HG02840 (cell line): ENCODE measurements around the gene NBPF1.
"Not testable (repeated sequence)": the region's sequence is repeated elsewhere in the genome, so short reads cannot be mapped to it uniquely, and the experiment has no call there.

Experiments used
- ATAC-seq: cut with Tn5 transposase; IDR thresholded peaks from one replicate; pipeline ENCODE4 v1.9.1; 2021; ENCODE audit warnings: mild to moderate bottlenecking, moderate library complexity, moderate number of reproducible peaks; ENCODE audit not compliant: unreplicated experiment, low FRiP score

The NBPF1 gene

DNA sequence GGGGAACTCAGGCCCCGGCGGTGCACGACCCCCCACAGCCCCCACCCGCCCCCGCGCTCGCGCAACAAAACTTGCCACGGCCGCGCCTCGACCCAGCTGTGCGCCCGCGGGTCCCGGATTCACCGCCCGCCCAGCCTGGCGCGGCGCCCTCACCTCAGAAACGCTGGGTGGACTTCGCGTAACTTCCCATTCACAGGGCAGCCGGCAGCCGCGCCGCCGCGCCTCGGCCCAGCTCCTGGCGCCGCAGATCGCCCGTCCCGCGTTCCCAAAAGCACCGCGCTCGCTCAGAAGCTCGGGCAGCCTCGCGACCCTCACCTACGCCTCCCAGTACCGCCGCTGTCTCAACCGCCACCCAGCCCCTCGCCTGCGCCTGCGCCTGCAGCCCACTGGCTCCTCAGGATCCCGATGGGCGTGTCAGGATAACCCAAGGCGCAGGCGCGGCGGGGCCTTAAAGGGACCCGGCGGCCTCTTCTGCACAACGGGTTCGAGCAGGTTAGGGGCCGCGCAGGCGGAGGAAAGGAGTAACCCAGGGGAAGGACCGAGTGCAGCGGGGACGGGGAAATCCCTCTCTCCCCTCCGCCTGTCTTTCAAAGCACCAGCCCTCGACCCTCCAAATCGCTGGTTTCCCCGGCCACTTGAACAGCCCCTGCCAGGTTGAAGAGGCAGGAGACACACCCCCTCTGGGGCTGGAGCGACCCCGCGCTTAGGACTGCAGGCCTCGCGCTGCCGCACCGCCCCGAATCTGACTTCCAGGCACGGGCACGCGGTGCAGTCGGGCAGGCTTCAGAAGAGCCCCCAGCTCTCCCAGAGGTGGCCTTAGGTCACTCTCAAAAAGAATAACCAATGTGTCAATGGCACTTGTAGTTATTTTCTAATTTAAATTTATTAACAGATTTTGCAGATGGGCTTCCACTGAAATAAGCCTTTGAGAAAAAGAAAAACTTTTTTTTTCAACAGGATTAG lies at the start of gene NBPF1:
Gene NBPF1, minus strand, starts transcription at position 380 of the 963 bp plus-strand sequence.
- ATAC-seq: peak; percentile 67

DNA sequence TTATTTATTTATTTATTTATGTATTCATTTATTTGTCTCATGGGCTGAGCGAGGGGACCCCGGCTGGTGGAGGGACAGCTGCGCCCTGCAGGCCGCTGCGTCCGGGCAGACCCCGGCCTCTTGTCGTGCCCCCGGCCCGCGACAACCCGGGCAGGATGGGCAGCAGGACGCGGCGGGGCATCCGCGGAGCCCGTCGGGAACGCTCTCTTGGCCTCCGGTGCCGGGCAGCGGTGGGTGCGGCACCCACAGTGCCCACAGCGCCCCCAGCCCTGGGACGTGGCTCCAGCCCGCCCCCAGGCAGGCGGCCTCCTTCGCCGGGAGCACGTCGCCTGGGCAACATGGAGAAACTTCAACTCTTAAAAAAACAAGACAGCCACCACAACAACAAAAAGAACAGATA lies 44.9 kb upstream of the NBPF1 start:
- ATAC-seq: not testable (repeated sequence)

DNA sequence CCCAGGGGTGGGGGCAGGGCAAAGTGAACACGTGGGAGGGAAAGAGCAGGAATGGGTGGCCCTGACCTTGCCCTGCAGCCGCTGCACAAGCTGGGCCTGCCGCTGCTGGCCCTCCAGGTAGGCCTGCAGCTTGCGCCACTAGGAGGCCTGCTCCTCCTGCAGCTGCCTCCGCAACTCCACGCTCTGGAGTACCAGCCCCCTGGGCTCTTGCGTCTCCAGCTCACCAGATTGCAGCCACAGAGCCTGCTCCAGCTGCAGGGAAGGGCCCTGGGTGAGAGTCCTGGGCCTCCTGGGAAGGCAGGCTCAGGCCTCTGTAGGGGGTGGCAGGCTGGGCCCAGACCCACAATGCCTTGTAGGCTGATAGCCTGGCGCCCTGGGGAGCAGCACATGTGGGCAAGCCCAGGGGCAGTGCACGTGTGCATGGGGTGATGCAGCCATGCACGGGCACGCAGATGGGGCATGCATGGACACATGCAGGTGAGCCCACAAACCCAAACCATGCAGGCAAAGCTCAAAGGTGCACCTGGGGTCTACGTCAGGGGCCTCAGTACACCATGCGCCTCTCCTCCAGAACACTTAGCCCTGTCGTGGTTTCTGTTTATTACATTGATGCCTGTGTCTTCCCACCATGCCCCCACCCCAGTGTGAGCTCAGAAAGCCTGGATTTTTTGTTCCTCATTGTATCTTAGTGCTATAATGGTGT lies 43.8 kb upstream of the NBPF1 start:
- not testable (repeated sequence) for ATAC-seq

DNA sequence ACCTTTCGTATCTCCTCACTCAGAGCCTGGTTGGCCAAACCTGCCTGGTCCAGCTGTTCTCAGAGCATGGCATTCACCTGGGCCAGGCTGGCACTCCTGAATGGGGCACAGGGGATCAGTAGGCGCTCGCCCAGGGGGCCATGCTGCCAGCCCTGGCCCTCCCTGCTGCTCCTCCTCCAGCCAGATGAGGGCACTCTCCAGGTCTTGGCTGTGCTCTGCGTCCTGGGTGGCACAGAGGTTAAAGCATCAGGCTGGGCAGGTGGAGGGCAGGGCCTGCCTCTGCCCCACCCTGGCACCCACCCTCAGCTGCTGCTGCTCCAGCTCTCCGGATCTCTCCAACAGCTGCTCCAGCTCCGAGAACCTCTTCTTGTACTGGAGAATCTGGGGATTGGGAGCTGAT lies 43.2 kb upstream of the NBPF1 start:
- not testable (repeated sequence) for ATAC-seq

DNA sequence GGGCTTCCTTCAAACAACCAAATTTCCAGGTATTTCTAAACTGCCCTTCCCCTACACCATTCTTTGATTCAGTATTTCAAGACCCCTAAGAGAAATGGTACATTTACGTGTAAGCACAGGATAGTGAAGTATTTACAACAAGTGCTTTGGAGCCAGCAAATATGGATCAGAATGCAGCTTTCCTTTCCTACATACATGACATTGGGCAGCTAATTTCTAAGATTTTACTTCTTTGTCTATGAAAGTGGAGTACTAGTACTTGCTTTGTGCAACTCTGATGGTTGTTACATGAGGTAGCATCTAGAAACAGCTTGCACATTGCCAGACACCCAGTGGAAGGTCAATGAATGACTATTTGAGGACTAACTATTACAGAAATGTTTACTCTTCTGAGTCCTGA lies 38.2 kb upstream of the NBPF1 start:
- ATAC-seq: not testable (repeated sequence)

DNA sequence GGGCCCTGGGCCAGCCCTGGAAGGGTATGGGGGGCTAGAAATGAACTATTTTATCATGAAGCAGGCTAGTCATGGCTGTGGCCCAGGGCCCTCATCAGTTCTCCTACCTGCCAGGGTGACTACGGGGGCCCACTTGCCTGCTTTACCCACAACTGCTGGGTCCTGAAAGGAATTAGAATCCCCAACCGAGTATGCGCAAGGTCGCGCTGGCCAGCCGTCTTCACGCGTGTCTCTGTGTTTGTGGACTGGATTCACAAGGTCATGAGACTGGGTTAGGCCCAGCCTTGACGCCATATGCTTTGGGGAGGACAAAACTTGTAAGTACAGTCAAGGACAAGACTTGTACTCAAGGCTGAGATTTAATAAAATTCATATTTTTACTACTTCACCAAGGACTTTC lies 36.6 kb upstream of the NBPF1 start:
- not testable (repeated sequence) for ATAC-seq

DNA sequence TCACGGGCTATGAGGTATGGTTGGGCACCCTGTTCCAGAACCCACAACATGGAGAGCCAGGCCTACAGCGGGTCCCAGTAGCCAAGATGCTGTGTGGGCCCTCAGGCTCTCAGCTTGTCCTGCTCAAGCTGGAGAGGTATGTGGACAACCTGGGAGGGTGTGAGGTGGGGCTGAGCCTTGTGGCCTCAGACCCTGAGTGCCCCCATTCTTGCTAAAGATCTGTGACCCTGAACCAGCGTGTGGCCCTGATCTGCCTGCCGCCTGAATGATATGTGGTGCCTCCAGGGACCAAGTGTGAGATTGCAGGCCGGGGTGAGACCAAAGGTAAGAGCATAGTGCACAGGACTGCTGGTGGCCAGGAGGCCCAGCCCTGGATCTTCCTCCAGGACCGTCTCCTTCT lies 36.0 kb upstream of the NBPF1 start:
- not testable (repeated sequence) for ATAC-seq

- not testable (repeated sequence) for ATAC-seq
These were observed 35.4 kb upstream of the NBPF1 start for GRCh38 chr1:16648756-16649155.

DNA sequence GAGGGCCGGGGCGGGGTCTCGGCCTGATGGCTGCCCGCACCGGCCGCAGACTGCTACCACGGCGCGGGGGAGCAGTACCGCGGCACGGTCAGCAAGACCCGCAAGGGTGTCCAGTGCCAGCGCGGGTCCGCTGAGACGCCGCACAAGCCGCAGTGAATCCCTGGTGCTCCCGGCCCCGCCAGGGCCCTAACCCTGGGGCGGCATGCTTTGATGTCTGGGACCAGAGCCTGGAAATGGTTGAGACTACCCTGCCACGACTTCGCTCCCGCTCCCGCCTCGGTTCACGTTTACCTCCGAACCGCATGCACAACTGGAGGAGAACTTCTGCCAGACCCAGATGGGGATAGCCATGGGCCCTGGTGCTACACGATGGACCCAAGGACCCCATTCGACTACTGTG lies 34.9 kb upstream of the NBPF1 start:
- ATAC-seq: not testable (repeated sequence)

DNA sequence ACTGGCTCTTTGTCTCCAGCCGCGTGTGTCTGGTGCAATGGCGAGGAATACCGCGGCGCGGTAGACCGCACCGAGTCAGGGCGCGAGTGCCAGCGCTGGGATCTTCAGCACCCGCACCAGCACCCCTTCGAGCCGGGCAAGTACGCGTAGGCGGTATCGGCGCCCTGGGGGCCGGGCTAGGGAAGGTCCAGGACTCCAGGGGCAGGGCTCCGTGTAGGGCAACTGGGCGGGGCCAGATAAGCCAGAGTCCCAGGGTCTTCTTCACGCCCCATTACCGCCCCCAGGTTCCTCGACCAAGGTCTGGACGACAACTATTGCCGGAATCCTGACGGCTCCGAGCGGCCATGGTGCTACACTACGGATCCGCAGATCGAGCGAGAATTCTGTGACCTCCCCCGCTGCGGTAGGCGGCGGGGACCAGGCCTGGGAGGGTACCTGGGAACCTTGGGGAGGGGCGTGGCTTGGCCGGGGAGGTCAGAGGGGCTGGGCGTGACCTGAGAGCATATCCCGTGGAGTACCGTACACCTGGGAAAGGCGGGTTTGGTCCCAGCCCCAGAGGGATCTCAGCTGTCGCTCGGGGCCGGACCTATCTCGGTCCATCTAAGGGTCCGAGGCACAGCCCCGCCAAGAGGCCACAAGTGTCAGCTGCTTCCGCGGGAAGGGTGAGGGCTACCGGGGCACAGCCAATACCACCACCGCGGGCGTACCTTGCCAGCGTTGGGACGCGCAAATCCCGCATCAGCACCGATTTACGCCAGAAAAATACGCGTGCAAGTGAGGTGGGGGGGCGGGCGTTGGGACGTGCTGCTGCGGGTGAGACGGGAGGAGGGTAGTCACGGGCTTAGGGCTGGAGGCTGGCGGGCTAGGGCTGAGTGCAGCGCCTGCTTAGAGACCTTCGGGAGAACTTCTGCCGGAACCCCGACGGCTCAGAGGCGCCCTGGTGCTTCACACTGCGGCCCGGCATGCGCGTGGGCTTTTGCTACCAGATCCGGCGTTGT lies 34.1 kb upstream of the NBPF1 start:
- not testable (repeated sequence) for ATAC-seq

DNA sequence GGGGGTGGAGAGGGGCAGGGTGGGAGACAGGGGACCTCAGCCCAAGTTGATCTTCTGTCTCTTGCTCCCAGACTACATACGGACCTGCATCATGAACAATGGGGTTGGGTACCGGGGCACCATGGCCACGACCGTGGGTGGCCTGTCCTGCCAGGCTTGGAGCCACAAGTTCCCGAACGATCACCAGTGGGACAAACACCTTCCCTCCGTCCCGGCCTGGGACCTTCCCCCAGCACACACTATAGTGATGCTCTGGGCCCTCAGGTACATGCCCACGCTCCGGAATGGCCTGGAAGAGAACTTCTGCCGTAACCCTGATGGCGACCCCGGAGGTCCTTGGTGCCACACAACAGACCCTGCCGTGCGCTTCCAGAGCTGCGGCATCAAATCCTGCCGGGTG lies 33.4 kb upstream of the NBPF1 start:
- ATAC-seq: not testable (repeated sequence)

DNA sequence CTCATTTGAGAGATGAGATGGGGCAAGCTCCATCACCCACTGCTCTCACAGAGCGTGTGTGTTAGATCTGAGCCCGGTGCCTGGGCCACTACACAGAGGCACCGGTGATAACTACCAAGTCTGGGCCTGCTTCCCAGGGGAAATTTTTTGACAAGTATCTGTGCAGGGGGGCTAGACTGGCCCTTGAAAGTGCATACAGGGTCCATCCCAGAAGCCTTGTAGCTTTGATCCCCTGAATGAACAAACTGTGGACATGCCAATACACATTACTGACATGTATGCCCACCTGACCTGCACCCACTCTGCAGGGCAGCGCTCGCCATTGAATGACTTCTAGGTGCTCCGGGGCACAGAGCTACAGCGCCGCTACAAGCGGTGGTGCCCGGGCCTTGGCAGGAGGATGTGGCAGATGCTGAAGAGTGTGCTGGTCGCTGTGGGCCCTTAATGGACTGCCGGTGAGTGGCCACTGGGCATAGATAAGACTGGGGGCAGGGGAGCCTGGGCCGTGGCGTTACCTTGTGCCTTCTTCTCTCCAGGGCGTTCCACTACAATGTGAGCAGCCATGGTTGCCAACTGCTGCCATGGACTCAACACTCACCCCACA lies 32.8 kb upstream of the NBPF1 start:
- ATAC-seq: not testable (repeated sequence)

- peak; percentile 4 for ATAC-seq
These were observed 32.1 kb upstream of the NBPF1 start for GRCh38 chr1:16645271-16646060.

GRCh38 chr1:16644482-16645270 lies 31.3 kb upstream of the NBPF1 start:
- ATAC-seq: peak; percentile 77

DNA sequence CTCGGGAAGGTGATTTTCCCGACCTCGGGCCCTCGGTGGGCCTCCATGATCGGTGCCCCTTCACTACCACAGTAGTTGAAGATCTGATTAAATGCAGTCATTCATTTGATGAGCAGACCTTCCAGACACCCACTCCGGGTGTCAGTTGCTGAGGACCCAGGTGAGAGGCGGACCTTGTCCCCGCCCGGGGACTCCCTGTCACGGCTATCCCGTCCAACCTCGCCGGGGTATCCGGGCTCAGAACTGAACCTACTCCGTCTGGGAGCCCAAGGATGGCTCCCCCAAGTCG lies 30.8 kb upstream of the NBPF1 start:
- ATAC-seq: peak; percentile 28

DNA sequence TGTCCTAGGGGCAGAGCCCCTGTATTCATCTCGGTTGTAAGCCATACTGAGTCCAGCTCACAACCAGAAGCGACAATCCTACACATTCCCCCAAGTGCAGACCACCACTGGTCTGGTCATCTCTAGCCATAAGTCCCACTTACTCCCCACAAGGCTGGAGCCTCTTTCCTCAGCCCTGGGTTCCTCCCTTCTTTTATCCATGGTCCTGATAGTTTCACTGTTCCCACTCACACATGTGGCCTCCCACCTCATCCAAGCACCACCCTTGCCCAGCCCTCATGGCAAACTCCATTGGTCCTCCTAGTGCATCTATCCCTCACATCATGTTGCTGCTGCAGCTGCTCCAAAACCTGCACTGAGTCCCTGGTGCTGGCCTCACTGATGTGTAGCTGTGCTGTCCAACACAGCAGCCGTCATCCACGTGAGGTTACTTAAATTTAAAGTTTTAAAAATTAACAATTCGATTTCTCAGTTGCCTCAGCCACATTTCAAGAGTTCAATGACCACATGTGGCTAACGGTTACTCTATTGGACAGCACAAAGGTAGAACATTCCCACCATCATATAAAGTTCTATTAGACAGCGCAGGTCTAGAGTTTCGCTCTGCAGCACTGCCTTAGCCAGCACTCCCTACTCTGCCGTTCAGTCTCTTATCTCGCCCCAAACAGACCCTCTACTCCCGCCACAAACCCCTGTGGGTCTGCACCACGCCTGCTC lies 30.3 kb upstream of the NBPF1 start:
- peak; percentile 2 for ATAC-seq

- ATAC-seq: not testable (repeated sequence)
These were observed 29.6 kb upstream of the NBPF1 start for GRCh38 chr1:16643001-16643411.
